GM12878 (cell line): Measurements from ENCODE around the gene SEMA5B. TPM values are rescaled to one million over a fixed set of nuclear protein-coding genes. Genes with fewer than 3 reads are reported as not detected.

Experiments used
- ATAC-seq: fragments of 200-7000 bp; cut with Tn5 transposase; 3 replicates; pipeline ENCODE4 v1.9.1; 2020; ENCODE audit warnings: mild to moderate bottlenecking, moderate library complexity
- BruUV-seq: library from RNA; stranded (reverse); fragments of 400-500 nt; replicated peaks from 2 replicates; lab custom pipeline; 2021; lab: Mats Ljungman, UMichigan
- CTCF ChIA-PET: fragments of 300-600 bp; sonication (Branson Sonifier 250); formaldehyde crosslinking; extraction: SDS; loops from one replicate; lab custom pipeline; 2021; ENCODE audit warnings: inconsistent platforms; lab: Yijun Ruan, JAX
- POLR2A ChIA-PET: fragments of 350-600 bp; formaldehyde crosslinking; extraction: SDS; loops from one replicate; lab custom pipeline; 2021; ENCODE audit warnings: inconsistent platforms; lab: Charles Lee
- RAD21 ChIA-PET: fragments of 300-600 bp; sonication (Branson Sonifier 250); formaldehyde crosslinking; loops from one replicate; lab custom pipeline; 2023; ENCODE audit warnings: antibody characterized with exemption; ENCODE audit not compliant: unreplicated experiment; lab: Charles Lee
- SMC1A ChIA-PET: fragments of 300-600 bp; sonication (Branson Sonifier 250); formaldehyde crosslinking; loops from one replicate; lab custom pipeline; 2023; ENCODE audit not compliant: unreplicated experiment, uncharacterized antibody; lab: Charles Lee
- DNase-seq: peaks from one replicate; pipeline ENCODE4 v3.0.0-alpha.2; 2011; ENCODE audit warnings: low read depth, low spot score
- FAIRE-seq: peaks from 3 replicates; lab custom pipeline; 2011; peaks lifted over from hg19 to GRCh38; lab: Jason Lieb, UNC
- H2AFZ ChIP-seq: 2 replicates; pipeline ENCODE4 v1.6.0; 2011; ENCODE audit warnings: low read depth, low read length, control low read depth; ENCODE audit not compliant: control insufficient read depth
- H3K27ac ChIP-seq: 2 replicates; pipeline ENCODE4 v1.5.1; 2011; ENCODE audit warnings: control low read depth; ENCODE audit not compliant: control insufficient read depth, insufficient read depth
- H3K27me3 ChIP-seq, 2 experiments: replicated peaks in 1 of 2; 2 replicates each; pipeline versions ENCODE4 v1.6.0 to v1.6.1; 2011; ENCODE audit warnings: low read length in 1 of 2; ENCODE audit not compliant: control insufficient read depth in 2 of 2, insufficient read depth in 2 of 2
- H3K36me3 ChIP-seq, 2 experiments: 2 replicates each; pipeline ENCODE4 v1.5.1; 2011; ENCODE audit warnings: low read length in 1 of 2; ENCODE audit not compliant: control insufficient read depth in 2 of 2, insufficient read depth in 2 of 2
- H3K4me1 ChIP-seq: 2 replicates; pipeline ENCODE4 v1.6.1; 2011; ENCODE audit warnings: mild to moderate bottlenecking, low read length, moderate library complexity, mixed read lengths; ENCODE audit not compliant: control insufficient read depth, insufficient read depth
- H3K4me2 ChIP-seq: 2 replicates; pipeline ENCODE4 v1.6.0; 2011; ENCODE audit warnings: control low read depth; ENCODE audit not compliant: control insufficient read depth, insufficient read depth
- H3K4me3 ChIP-seq: fragments of 200-600 bp; sonication (generic); 2 replicates; pipeline ENCODE4 v1.5.1; 2016
- H3K79me2 ChIP-seq: 2 replicates; pipeline ENCODE4 v1.6.0; 2011; ENCODE audit warnings: low read length; ENCODE audit not compliant: control insufficient read depth, insufficient read depth
- H3K9ac ChIP-seq: 2 replicates; pipeline ENCODE4 v1.8.0; 2011; ENCODE audit warnings: low read length, control low read depth, mixed read lengths; ENCODE audit not compliant: control insufficient read depth, insufficient read depth
- H3K9me3 ChIP-seq: replicated peaks from 3 replicates; pipeline ENCODE4 v1.5.1; 2011; ENCODE audit warnings: mild to moderate bottlenecking, low read length; ENCODE audit not compliant: control insufficient read depth, insufficient read depth
- H4K20me1 ChIP-seq: 2 replicates; pipeline ENCODE4 v1.6.0; 2011; ENCODE audit not compliant: control insufficient read depth, insufficient read depth
- ATF7 ChIP-seq: fragments of 450-650 bp; IDR thresholded peaks from 2 replicates; pipeline ENCODE4 v1.6.1; 2016; ENCODE audit warnings: low read depth, mild to moderate bottlenecking
- BMI1 ChIP-seq: fragments of 450-650 bp; IDR thresholded peaks from 2 replicates; pipeline ENCODE4 v1.6.1; 2016; ENCODE audit warnings: mild to moderate bottlenecking, moderate library complexity, borderline replicate concordance
- CBFB ChIP-seq: IDR thresholded peaks from 2 replicates; pipeline ENCODE4 v1.6.1; 2016; ENCODE audit warnings: antibody characterized with exemption, low read depth
- CBX5 ChIP-seq: sonication (generic); IDR thresholded peaks from 2 replicates; pipeline ENCODE4 v1.6.1; 2016; ENCODE audit warnings: low read depth, moderate library complexity, mild to moderate bottlenecking, inconsistent platforms
- FOXM1 ChIP-seq: IDR thresholded peaks from 2 replicates; pipeline ENCODE4 v1.6.1; 2012; ENCODE audit warnings: low read depth, mild to moderate bottlenecking, inconsistent platforms, low read length, moderate library complexity
- HCFC1 ChIP-seq: fragments of 150-350 bp; IDR thresholded peaks from 2 replicates; pipeline ENCODE4 v1.6.1; 2014; ENCODE audit warnings: low read length
- IKZF2 ChIP-seq, 2 experiments: fragments of 450-650 bp; IDR thresholded peaks; 2 replicates each; pipeline ENCODE4 v1.6.1; 2017; ENCODE audit warnings: mild to moderate bottlenecking in 2 of 2, moderate library complexity in 2 of 2
- MEF2B ChIP-seq: fragments of 450-650 bp; IDR thresholded peaks from 2 replicates; pipeline ENCODE4 v1.6.1; 2018; ENCODE audit warnings: mild to moderate bottlenecking, moderate library complexity; ENCODE audit not compliant: partially characterized antibody, poor library complexity, severe bottlenecking
- MYC ChIP-seq: IDR thresholded peaks from 2 replicates; pipeline ENCODE4 v1.6.1; 2011; ENCODE audit warnings: mild to moderate bottlenecking, low read length, moderate library complexity, inconsistent platforms; ENCODE audit not compliant: insufficient read depth, insufficient replicate concordance, insufficient read length, severe bottlenecking
- NFIC ChIP-seq: IDR thresholded peaks from 2 replicates; pipeline ENCODE4 v1.6.1; 2012; ENCODE audit warnings: low read depth, mild to moderate bottlenecking, inconsistent platforms, low read length, moderate library complexity
- POLR2A ChIP-seq: IDR thresholded peaks from 2 replicates; pipeline ENCODE4 v1.6.1; 2011; ENCODE audit warnings: low read depth, mild to moderate bottlenecking, low read length
- RAD51 ChIP-seq: fragments of 450-650 bp; IDR thresholded peaks from 2 replicates; pipeline ENCODE4 v1.6.1; 2016; ENCODE audit warnings: moderate library complexity, mild to moderate bottlenecking, inconsistent platforms
- SMAD5 ChIP-seq: IDR thresholded peaks from 2 replicates; pipeline ENCODE4 v1.6.1; 2016; ENCODE audit warnings: antibody characterized with exemption, low read depth
- SREBF2 ChIP-seq: IDR thresholded peaks from 2 replicates; pipeline ENCODE4 v1.6.1; 2012; ENCODE audit warnings: mild to moderate bottlenecking, low read length
- STAT3 ChIP-seq: IDR thresholded peaks from 2 replicates; pipeline ENCODE4 v1.6.1; 2011; ENCODE audit warnings: low read depth, low read length, improper control_type of control experiment
- ZZZ3 ChIP-seq: IDR thresholded peaks from 2 replicates; pipeline ENCODE4 v1.6.1; 2011; ENCODE audit warnings: low read depth; ENCODE audit not compliant: control insufficient read depth, insufficient read length
- WGBS: methylation state at CpG from one replicate; pipeline ENCODE4 v1.1.6; 2016; ENCODE audit warnings: low lambda C conversion rate; ENCODE audit not compliant: insufficient replicate concordance, insufficient coverage; ENCODE audit errors: missing lambda C conversion rate; 5-methylcytosine and 5-hydroxymethylcytosine counted together
- in situ Hi-C: fragments of 300-500 bp; cut with MboI; formaldehyde crosslinking; loops from 9 replicates; pipeline ENCODE4 v1.14.3; 2018; ENCODE audit warnings: mixed read lengths
- intact Hi-C: fragments of 100-400 bp; cut with micrococcal nuclease; formaldehyde crosslinking; loops from one replicate; pipeline ENCODE4 v1.14.2; 2022; ENCODE audit not compliant: unreplicated experiment
- polyA plus RNA-seq, 11 experiments: library from polyadenylated mRNA; depleted of rRNA in 4 of 11; unstranded in 6 of 11; stranded (reverse) in 5 of 11; fragments of >200 nt; fragmentation: Nextera tagmentation in 4 of 11; fragmentation: Illumina TruSeq in 1 of 11; extraction: Ambion mirVana in 4 of 11; extraction: Trizol in 1 of 11; gene quantifications; 1 replicate in 1 of 11; 2 replicates in 10 of 11; pipeline versions ENCODE4 v1.2.1 to v1.2.3, GENCODE V29; 2011 to 2016; ENCODE audit warnings: inconsistent platforms in 2 of 11, missing spikeins in 2 of 11, low read depth in 1 of 11
- total RNA-seq, 4 experiments: library from RNA; depleted of rRNA in 3 of 4; stranded (reverse); fragments of >200 nt in 3 of 4; fragmentation: Illumina TruSeq in 1 of 4; extraction: Trizol in 1 of 4; gene quantifications; 2 replicates each; pipeline versions ENCODE4 v1.2.1 to v1.2.3, GENCODE V29; 2013 to 2021
- TF ChIP-seq, protein P1 (sequence below): fragments of 450-650 bp; IDR thresholded peaks from 2 replicates; pipeline ENCODE4 v1.6.1; 2017; ENCODE audit warnings: borderline replicate concordance
- TF ChIP-seq, protein P2 (sequence below): fragments of 450-650 bp; IDR thresholded peaks from 2 replicates; pipeline ENCODE4 v1.6.1; 2018; ENCODE audit warnings: borderline replicate concordance, mild to moderate bottlenecking; ENCODE audit not compliant: partially characterized antibody
- TF ChIP-seq, protein P3 (sequence below): fragments of 450-650 bp; IDR thresholded peaks from 2 replicates; pipeline ENCODE4 v1.6.1; 2016; ENCODE audit warnings: mild to moderate bottlenecking

SEMA5B gene
- total and polyA plus RNA-seq, 10 of the 15 experiments (the other 5 are each of a cell fraction or from before 2014, with no cell fraction given) = 0.05 TPM; not detected in 9

DNA sequence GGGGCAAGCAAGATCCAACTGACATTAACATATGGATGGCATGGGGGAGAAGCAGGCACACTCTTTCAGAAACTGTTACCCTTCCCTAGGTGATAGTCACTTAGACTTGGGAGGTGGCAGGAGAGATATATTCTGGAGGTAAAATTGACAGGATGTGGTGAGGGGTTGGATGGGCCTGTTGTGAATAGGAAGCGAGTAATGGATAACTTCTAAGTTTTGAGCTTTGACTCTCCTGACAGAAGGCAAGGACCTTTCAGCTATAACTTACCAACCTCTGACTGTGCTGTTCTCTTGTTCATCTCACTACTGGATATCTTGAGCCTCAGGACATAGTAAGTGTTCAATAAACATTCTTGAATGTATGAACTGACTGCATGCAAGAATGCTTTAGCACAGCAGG, 37.4 kb upstream of the SEMA5B start (continued):
- TF ChIP-seq, protein P1, sequence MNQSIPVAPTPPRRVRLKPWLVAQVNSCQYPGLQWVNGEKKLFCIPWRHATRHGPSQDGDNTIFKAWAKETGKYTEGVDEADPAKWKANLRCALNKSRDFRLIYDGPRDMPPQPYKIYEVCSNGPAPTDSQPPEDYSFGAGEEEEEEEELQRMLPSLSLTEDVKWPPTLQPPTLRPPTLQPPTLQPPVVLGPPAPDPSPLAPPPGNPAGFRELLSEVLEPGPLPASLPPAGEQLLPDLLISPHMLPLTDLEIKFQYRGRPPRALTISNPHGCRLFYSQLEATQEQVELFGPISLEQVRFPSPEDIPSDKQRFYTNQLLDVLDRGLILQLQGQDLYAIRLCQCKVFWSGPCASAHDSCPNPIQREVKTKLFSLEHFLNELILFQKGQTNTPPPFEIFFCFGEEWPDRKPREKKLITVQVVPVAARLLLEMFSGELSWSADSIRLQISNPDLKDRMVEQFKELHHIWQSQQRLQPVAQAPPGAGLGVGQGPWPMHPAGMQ = no peak
- TF ChIP-seq MYC (no peak), CBX5 (no peak), BMI1 (no peak), IKZF2 (IDR thresholded peaks at IDR 0.05) (no peak)

DNA sequence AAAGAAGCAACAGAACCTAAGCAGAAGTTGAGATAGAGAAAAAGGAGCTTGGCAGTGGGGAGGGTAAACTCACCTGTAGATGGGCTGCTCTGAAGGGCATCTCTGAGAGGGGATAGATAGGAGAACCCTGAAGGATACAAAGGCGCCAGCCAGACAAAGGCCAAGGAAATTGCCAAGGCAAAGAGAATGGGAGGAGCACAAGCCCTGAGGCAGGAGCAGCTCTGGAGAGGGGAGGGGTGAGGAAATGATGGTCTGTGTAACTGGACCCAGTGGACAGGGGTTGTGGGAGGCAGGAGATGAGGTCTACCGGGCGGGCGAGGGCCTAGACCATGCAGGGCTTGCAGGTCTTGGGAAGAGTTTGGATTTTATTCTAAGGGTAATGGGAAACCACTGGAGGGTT, 36.9 kb upstream of the SEMA5B start:
- Histone ChIP-seq H3K4me1 (peaks cover 4% of the 10 kb centered on the region), H3K4me3 (no peak overlapping the region), H3K27me3 (no peaks in the 10 kb centered on the region; a peak in 1 of 4 replicates), H3K9ac (no peak overlapping the region), H3K27ac (no peak overlapping the region), H3K36me3 (no peaks in the 10 kb centered on the region), H4K20me1 (no peaks in the 10 kb centered on the region), H3K4me2 (no peak overlapping the region), H3K9me3 (no peaks in the 10 kb centered on the region), H3K79me2 (peaks cover 24% of the 10 kb centered on the region), H2AFZ (no peak overlapping the region)
- POLR2A ChIA-PET = no interaction called here
- CTCF ChIA-PET = no interaction called here
- intact Hi-C loops = no loop called here
- no peak for DNase-seq
- 41% methylated on average over 3 of the region's 4 CpGs for WGBS
- BruUV-seq = no TSS peak
- SMC1A ChIA-PET = interaction anchor here (0.6 kb wide), 1 partner anchor 184 kb away, joined by 5 read pairs; no protein-coding TSS in a partner anchor
- RAD21 ChIA-PET = no interaction called here
- no peak for FAIRE-seq
- in situ Hi-C loops = no loop called here
- ATAC-seq = no peak
- TF ChIP-seq SMAD5 (no peak), MEF2B (no peak), CBFB (no peak), NFIC (no peak), ATF7 (no peak), ZZZ3 (no peak), SREBF2 (no peak), HCFC1 (no peak), POLR2A (no peak), STAT3 (no peak), FOXM1 (no peak), RAD51 (no peak), IKZF2 (IDR thresholded peaks at IDR 0.05) (no peak)
- TF ChIP-seq, protein P2, sequence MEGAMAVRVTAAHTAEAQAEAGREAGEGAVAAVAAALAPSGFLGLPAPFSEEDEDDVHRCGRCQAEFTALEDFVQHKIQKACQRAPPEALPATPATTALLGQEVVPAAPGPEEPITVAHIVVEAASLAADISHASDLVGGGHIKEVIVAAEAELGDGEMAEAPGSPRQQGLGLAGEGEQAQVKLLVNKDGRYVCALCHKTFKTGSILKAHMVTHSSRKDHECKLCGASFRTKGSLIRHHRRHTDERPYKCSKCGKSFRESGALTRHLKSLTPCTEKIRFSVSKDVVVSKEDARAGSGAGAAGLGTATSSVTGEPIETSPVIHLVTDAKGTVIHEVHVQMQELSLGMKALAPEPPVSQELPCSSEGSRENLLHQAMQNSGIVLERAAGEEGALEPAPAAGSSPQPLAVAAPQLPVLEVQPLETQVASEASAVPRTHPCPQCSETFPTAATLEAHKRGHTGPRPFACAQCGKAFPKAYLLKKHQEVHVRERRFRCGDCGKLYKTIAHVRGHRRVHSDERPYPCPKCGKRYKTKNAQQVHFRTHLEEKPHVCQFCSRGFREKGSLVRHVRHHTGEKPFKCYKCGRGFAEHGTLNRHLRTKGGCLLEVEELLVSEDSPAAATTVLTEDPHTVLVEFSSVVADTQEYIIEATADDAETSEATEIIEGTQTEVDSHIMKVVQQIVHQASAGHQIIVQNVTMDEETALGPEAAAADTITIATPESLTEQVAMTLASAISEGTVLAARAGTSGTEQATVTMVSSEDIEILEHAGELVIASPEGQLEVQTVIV = no peak
- TF ChIP-seq, protein P3, sequence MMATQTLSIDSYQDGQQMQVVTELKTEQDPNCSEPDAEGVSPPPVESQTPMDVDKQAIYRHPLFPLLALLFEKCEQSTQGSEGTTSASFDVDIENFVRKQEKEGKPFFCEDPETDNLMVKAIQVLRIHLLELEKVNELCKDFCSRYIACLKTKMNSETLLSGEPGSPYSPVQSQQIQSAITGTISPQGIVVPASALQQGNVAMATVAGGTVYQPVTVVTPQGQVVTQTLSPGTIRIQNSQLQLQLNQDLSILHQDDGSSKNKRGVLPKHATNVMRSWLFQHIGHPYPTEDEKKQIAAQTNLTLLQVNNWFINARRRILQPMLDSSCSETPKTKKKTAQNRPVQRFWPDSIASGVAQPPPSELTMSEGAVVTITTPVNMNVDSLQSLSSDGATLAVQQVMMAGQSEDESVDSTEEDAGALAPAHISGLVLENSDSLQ = no peak
